GM12878 (cell line): Measurements from ENCODE around the gene GRB10. TPM values are rescaled to one million over a fixed set of nuclear protein-coding genes. Genes with fewer than 3 reads are reported as not detected.

Source experiments
- ATAC-seq: fragments of 200-7000 bp; cut with Tn5 transposase; 3 replicates; pipeline ENCODE4 v1.9.1; 2020; ENCODE audit warnings: mild to moderate bottlenecking, moderate library complexity
- BruUV-seq: library from RNA; stranded (reverse); fragments of 400-500 nt; replicated peaks from 2 replicates; lab custom pipeline; 2021; lab: Mats Ljungman, UMichigan
- CTCF ChIA-PET: fragments of 300-600 bp; sonication (Branson Sonifier 250); formaldehyde crosslinking; extraction: SDS; loops from one replicate; lab custom pipeline; 2021; ENCODE audit warnings: inconsistent platforms; lab: Yijun Ruan, JAX
- POLR2A ChIA-PET: fragments of 350-600 bp; formaldehyde crosslinking; extraction: SDS; loops from one replicate; lab custom pipeline; 2021; ENCODE audit warnings: inconsistent platforms; lab: Charles Lee
- RAD21 ChIA-PET: fragments of 300-600 bp; sonication (Branson Sonifier 250); formaldehyde crosslinking; loops from one replicate; lab custom pipeline; 2023; ENCODE audit warnings: antibody characterized with exemption; ENCODE audit not compliant: unreplicated experiment; lab: Charles Lee
- SMC1A ChIA-PET: fragments of 300-600 bp; sonication (Branson Sonifier 250); formaldehyde crosslinking; loops from one replicate; lab custom pipeline; 2023; ENCODE audit not compliant: unreplicated experiment, uncharacterized antibody; lab: Charles Lee
- DNase-seq: peaks from one replicate; pipeline ENCODE4 v3.0.0-alpha.2; 2011; ENCODE audit warnings: low read depth, low spot score
- FAIRE-seq: peaks from 3 replicates; lab custom pipeline; 2011; peaks lifted over from hg19 to GRCh38; lab: Jason Lieb, UNC
- H2AFZ ChIP-seq: 2 replicates; pipeline ENCODE4 v1.6.0; 2011; ENCODE audit warnings: low read depth, low read length, control low read depth; ENCODE audit not compliant: control insufficient read depth
- H3K27ac ChIP-seq: 2 replicates; pipeline ENCODE4 v1.5.1; 2011; ENCODE audit warnings: control low read depth; ENCODE audit not compliant: control insufficient read depth, insufficient read depth
- H3K27me3 ChIP-seq, 2 experiments: replicated peaks in 1 of 2; 2 replicates each; pipeline versions ENCODE4 v1.6.0 to v1.6.1; 2011; ENCODE audit warnings: low read length in 1 of 2; ENCODE audit not compliant: control insufficient read depth in 2 of 2, insufficient read depth in 2 of 2
- H3K36me3 ChIP-seq, 2 experiments: 2 replicates each; pipeline ENCODE4 v1.5.1; 2011; ENCODE audit warnings: low read length in 1 of 2; ENCODE audit not compliant: control insufficient read depth in 2 of 2, insufficient read depth in 2 of 2
- H3K4me1 ChIP-seq: 2 replicates; pipeline ENCODE4 v1.6.1; 2011; ENCODE audit warnings: mild to moderate bottlenecking, low read length, moderate library complexity, mixed read lengths; ENCODE audit not compliant: control insufficient read depth, insufficient read depth
- H3K4me2 ChIP-seq: 2 replicates; pipeline ENCODE4 v1.6.0; 2011; ENCODE audit warnings: control low read depth; ENCODE audit not compliant: control insufficient read depth, insufficient read depth
- H3K4me3 ChIP-seq: fragments of 200-600 bp; sonication (generic); 2 replicates; pipeline ENCODE4 v1.5.1; 2016
- H3K79me2 ChIP-seq: 2 replicates; pipeline ENCODE4 v1.6.0; 2011; ENCODE audit warnings: low read length; ENCODE audit not compliant: control insufficient read depth, insufficient read depth
- H3K9ac ChIP-seq: 2 replicates; pipeline ENCODE4 v1.8.0; 2011; ENCODE audit warnings: low read length, control low read depth, mixed read lengths; ENCODE audit not compliant: control insufficient read depth, insufficient read depth
- H3K9me3 ChIP-seq: replicated peaks from 3 replicates; pipeline ENCODE4 v1.5.1; 2011; ENCODE audit warnings: mild to moderate bottlenecking, low read length; ENCODE audit not compliant: control insufficient read depth, insufficient read depth
- H4K20me1 ChIP-seq: 2 replicates; pipeline ENCODE4 v1.6.0; 2011; ENCODE audit not compliant: control insufficient read depth, insufficient read depth
- CHD1 ChIP-seq: IDR thresholded peaks from 2 replicates; pipeline ENCODE4 v1.6.1; 2012; ENCODE audit warnings: low read depth, low read length, improper control_type of control experiment
- CHD4 ChIP-seq: fragments of 200-600 bp; sonication (generic); IDR thresholded peaks from 2 replicates; pipeline ENCODE4 v1.6.1; 2016; ENCODE audit warnings: mild to moderate bottlenecking
- CREB1 ChIP-seq: IDR thresholded peaks from 2 replicates; pipeline ENCODE4 v1.6.1; 2012; ENCODE audit warnings: low read depth, mild to moderate bottlenecking, inconsistent platforms
- GATAD2B ChIP-seq: fragments of 450-650 bp; conservative IDR thresholded peaks from 2 replicates; pipeline ENCODE4 v1.6.1; 2017; ENCODE audit warnings: low read depth, mild to moderate bottlenecking, moderate library complexity
- HDAC2 ChIP-seq: fragments of 200-600 bp; sonication (generic); IDR thresholded peaks from 2 replicates; pipeline ENCODE4 v1.6.1; 2017
- IRF3 ChIP-seq: fragments of 450-650 bp; IDR thresholded peaks from 2 replicates; pipeline ENCODE4 v1.6.1; 2014; ENCODE audit warnings: mild to moderate bottlenecking
- POU2F2 ChIP-seq: IDR thresholded peaks from 3 replicates; pipeline ENCODE4 v1.6.1; 2011; ENCODE audit warnings: low read depth, mild to moderate bottlenecking, low read length, borderline replicate concordance
- RB1 ChIP-seq: fragments of 450-650 bp; formaldehyde crosslinking; IDR thresholded peaks from 2 replicates; pipeline ENCODE4 v1.6.1; 2017; ENCODE audit warnings: mild to moderate bottlenecking, borderline replicate concordance
- WRNIP1 ChIP-seq: IDR thresholded peaks from 2 replicates; pipeline ENCODE4 v1.6.1; 2011; ENCODE audit warnings: low read depth, low read length, improper control_type of control experiment, borderline replicate concordance
- ZBTB40 ChIP-seq: fragments of 450-650 bp; IDR thresholded peaks from 2 replicates; pipeline ENCODE4 v1.6.1; 2016; ENCODE audit warnings: mild to moderate bottlenecking, moderate library complexity, borderline replicate concordance
- ZNF274 ChIP-seq: IDR thresholded peaks from one replicate; pipeline ENCODE4 v1.8.0; 2011; ENCODE audit not compliant: insufficient read length, insufficient read depth
- ZSCAN29 ChIP-seq: fragments of 450-650 bp; IDR thresholded peaks from 2 replicates; pipeline ENCODE4 v1.6.1; 2017; ENCODE audit warnings: mild to moderate bottlenecking, moderate library complexity
- WGBS: methylation state at CpG from one replicate; pipeline ENCODE4 v1.1.6; 2016; ENCODE audit warnings: low lambda C conversion rate; ENCODE audit not compliant: insufficient replicate concordance, insufficient coverage; ENCODE audit errors: missing lambda C conversion rate; 5-methylcytosine and 5-hydroxymethylcytosine counted together
- in situ Hi-C: fragments of 300-500 bp; cut with MboI; formaldehyde crosslinking; loops from 9 replicates; pipeline ENCODE4 v1.14.3; 2018; ENCODE audit warnings: mixed read lengths
- intact Hi-C: fragments of 100-400 bp; cut with micrococcal nuclease; formaldehyde crosslinking; loops from one replicate; pipeline ENCODE4 v1.14.2; 2022; ENCODE audit not compliant: unreplicated experiment
- polyA plus RNA-seq, 11 experiments: library from polyadenylated mRNA; depleted of rRNA in 4 of 11; unstranded in 6 of 11; stranded (reverse) in 5 of 11; fragments of >200 nt; fragmentation: Nextera tagmentation in 4 of 11; fragmentation: Illumina TruSeq in 1 of 11; extraction: Ambion mirVana in 4 of 11; extraction: Trizol in 1 of 11; gene quantifications; 1 replicate in 1 of 11; 2 replicates in 10 of 11; pipeline versions ENCODE4 v1.2.1 to v1.2.3, GENCODE V29; 2011 to 2016; ENCODE audit warnings: inconsistent platforms in 2 of 11, missing spikeins in 2 of 11, low read depth in 1 of 11
- total RNA-seq, 4 experiments: library from RNA; depleted of rRNA in 3 of 4; stranded (reverse); fragments of >200 nt in 3 of 4; fragmentation: Illumina TruSeq in 1 of 4; extraction: Trizol in 1 of 4; gene quantifications; 2 replicates each; pipeline versions ENCODE4 v1.2.1 to v1.2.3, GENCODE V29; 2013 to 2021

Gene GRB10
- total and polyA plus RNA-seq, 10 of the 15 experiments (the other 5 are each of a cell fraction or from before 2014, with no cell fraction given) = 0.04 to 0.33 TPM; not detected in 8

- CTCF ChIA-PET = no interaction called here
- SMC1A ChIA-PET = no interaction called here
- Histone ChIP-seq H3K27me3 (peaks cover 1 to 4% of the 10 kb centered on the region in 2 experiments; a peak in 3 of 4 replicates), H3K4me1 (peaks cover 3% of the 10 kb centered on the region; the same call in 1 of the 2 replicates), H3K9me3 (no peaks in the 10 kb centered on the region), H3K4me3 (no peak overlapping the region), H3K9ac (no peak overlapping the region), H4K20me1 (no peaks in the 10 kb centered on the region), H3K36me3 (no peaks in the 10 kb centered on the region), H2AFZ (no peak overlapping the region), H3K27ac (no peak overlapping the region), H3K4me2 (no peak overlapping the region), H3K79me2 (no peaks in the 10 kb centered on the region)
- in situ Hi-C loops = no loop called here
- no peak for ATAC-seq
- no peak for FAIRE-seq
- BruUV-seq = no TSS peak
- POLR2A ChIA-PET = no interaction called here
- WGBS = 63% methylated on average over 12 of the region's 12 CpGs
- no peak for DNase-seq
- no peak for TF ChIP-seq RB1
- no peak for TF ChIP-seq ZSCAN29
- RAD21 ChIA-PET = no interaction called here
- intact Hi-C loops = no loop called here
These were observed 183.3 kb downstream of the GRB10 start for GRCh38 chr7:50599385-50599784.

GRCh38 chr7:50598460-50599343, 184.0 kb downstream of the GRB10 start:
- CTCF ChIA-PET = interaction anchor here (1.1 to 1.8 kb wide), 2 partner anchors 9 to 31 kb away, joined by 3 to 7 read pairs; no protein-coding TSS in a partner anchor
- WGBS = 30% methylated on average over 18 of the region's 18 CpGs
- BruUV-seq = no TSS peak
- no peak overlapping the region for H3K4me2 ChIP-seq
- FAIRE-seq = no peak
- H3K9ac ChIP-seq = no peak overlapping the region
- no peak overlapping the region for H2AFZ ChIP-seq
- H3K79me2 ChIP-seq = no peaks in the 10 kb centered on the region
- intact Hi-C loops (no loop called here), in situ Hi-C loops (no loop called here)
- SMC1A ChIA-PET = interaction anchor here (0.9 kb wide), 1 partner anchor 131 kb away, joined by 3 read pairs; no protein-coding TSS in a partner anchor
- H4K20me1 ChIP-seq = no peaks in the 10 kb centered on the region
- H3K36me3 ChIP-seq = no peaks in the 10 kb centered on the region
- DNase-seq = no peak
- H3K9me3 ChIP-seq = no peaks in the 10 kb centered on the region
- no peak overlapping the region for H3K27ac ChIP-seq
- peaks cover 1 to 4% of the 10 kb centered on the region in 2 experiments; a peak in 3 of 4 replicates for H3K27me3 ChIP-seq
- H3K4me3 ChIP-seq = no peak overlapping the region
- POLR2A ChIA-PET = no interaction called here
- no peak for ATAC-seq
- RAD21 ChIA-PET = no interaction called here
- peaks cover 3% of the 10 kb centered on the region; the same call in 1 of the 2 replicates for H3K4me1 ChIP-seq
- TF ChIP-seq HDAC2 (no peak), CHD1 (no peak), GATAD2B (no peak), CHD4 (no peak), CREB1 (no peak), WRNIP1 (no peak), IRF3 (no peak), POU2F2 (no peak), ZBTB40 (no peak), ZNF274 (no peak)
